Measurements from ENCODE around the gene MEGF6. TPM values are rescaled to one million over a fixed set of nuclear protein-coding genes. Genes with fewer than 3 reads are reported as not detected.

Gene MEGF6
- total RNA-seq, 4 donors from 2014 or later: 4.1 to 27.1 (median 11.4) TPM

GRCh38 chr1:3509721-3510120 lies 101.6 kb downstream of the MEGF6 start:
- no peaks in the 10 kb centered on the region for H3K36me3 ChIP-seq
- intact Hi-C loops (cut with DNase I; ENCODE audit: low total_unique reads) (no loop called here), in situ Hi-C loops (cut with MboI; ENCODE audit: low pct_ligation_motif_present in 1 of 4, low pct_unique_long_range_greater_than_20kb in 1 of 4, low sequenced_read_pairs in 3 of 4) (no loop called here)
- no peaks in the 10 kb centered on the region for H3K27me3 ChIP-seq
- H3K4me3 ChIP-seq: no peak overlapping the region
- no peaks in the 10 kb centered on the region for H3K4me1 ChIP-seq
- no peak for DNase-seq
- WGBS, 2 donors (ENCODE audit: low coverage in 1 of 2): 91% methylated on average over 21 of the region's 21 CpGs; no CpG with 5 or more reads in 1 of the 2 donors
- H3K27ac ChIP-seq: no peak overlapping the region
- no peaks in the 10 kb centered on the region for H3K9me3 ChIP-seq
- TF ChIP-seq CTCF (IDR thresholded peaks at IDR 0.05) (no peak), POLR2AphosphoS5 (IDR thresholded peaks at IDR 0.05) (no peak), POLR2A (IDR thresholded peaks at IDR 0.05) (no peak), EP300 (IDR thresholded peaks at IDR 0.05; ENCODE audit: low read depth) (no peak)

GRCh38 chr1:3508757-3509415 lies 102.4 kb downstream of the MEGF6 start:
- H3K4me3 ChIP-seq: no peak overlapping the region
- no peak for DNase-seq
- H3K27me3 ChIP-seq: no peaks in the 10 kb centered on the region
- in situ Hi-C loops (cut with MboI; ENCODE audit: low pct_ligation_motif_present in 1 of 4, low pct_unique_long_range_greater_than_20kb in 1 of 4, low sequenced_read_pairs in 3 of 4): no loop called here
- H3K36me3 ChIP-seq: no peaks in the 10 kb centered on the region
- no peak for TF ChIP-seq POLR2AphosphoS5 (IDR thresholded peaks at IDR 0.05)
- no peak for TF ChIP-seq POLR2A (IDR thresholded peaks at IDR 0.05)
- TF ChIP-seq EP300 (IDR thresholded peaks at IDR 0.05; ENCODE audit: low read depth): no peak
- TF ChIP-seq CTCF (IDR thresholded peaks at IDR 0.05): no peak
- H3K4me1 ChIP-seq: no peaks in the 10 kb centered on the region
- H3K9me3 ChIP-seq: no peaks in the 10 kb centered on the region
- no peak overlapping the region for H3K27ac ChIP-seq
- WGBS, 2 donors (ENCODE audit: low coverage in 1 of 2): 96% methylated on average over 32 of the region's 33 CpGs; no CpG with 5 or more reads in 1 of the 2 donors
- intact Hi-C loops (cut with DNase I; ENCODE audit: low total_unique reads): no loop called here

DNA sequence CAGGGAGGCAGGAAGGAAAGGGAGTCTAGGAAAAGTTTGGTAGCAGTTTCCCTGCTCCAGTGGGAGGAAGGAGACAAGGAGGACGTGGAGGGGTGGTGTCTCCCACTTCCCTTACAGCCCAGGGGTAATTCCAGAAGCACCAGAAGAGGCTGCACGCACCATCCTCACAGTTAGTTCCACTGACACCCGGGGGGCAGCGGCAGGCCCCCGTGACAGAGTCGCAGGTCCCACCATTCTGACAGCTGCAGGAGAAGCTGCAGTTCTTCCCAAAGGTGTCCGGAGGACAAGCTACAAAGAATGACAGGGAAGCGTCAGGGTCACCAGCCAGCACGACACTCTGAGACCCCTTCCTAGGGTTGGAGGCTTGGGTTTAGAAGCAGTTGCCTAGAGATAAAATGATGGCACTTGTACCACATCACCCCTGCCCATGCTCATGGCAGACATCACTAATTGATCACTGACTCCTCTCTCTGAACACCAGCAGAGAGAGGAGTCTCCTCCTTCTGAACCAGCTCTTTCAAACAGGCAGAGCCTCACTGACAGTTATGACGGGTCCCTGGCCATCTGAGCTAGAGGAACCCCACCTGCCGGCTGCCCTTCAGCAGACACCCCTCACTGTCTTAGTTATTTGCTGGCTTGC lies 103.6 kb downstream of the MEGF6 start:
- no peak overlapping the region for H3K4me3 ChIP-seq
- no peaks in the 10 kb centered on the region for H3K27me3 ChIP-seq
- in situ Hi-C loops (cut with MboI; ENCODE audit: low pct_ligation_motif_present in 1 of 4, low pct_unique_long_range_greater_than_20kb in 1 of 4, low sequenced_read_pairs in 3 of 4): no loop called here
- intact Hi-C loops (cut with DNase I; ENCODE audit: low total_unique reads): no loop called here
- H3K36me3 ChIP-seq: no peaks in the 10 kb centered on the region
- H3K4me1 ChIP-seq: no peaks in the 10 kb centered on the region
- H3K27ac ChIP-seq: no peak overlapping the region
- H3K9me3 ChIP-seq: no peaks in the 10 kb centered on the region
- TF ChIP-seq POLR2A (IDR thresholded peaks at IDR 0.05): no peak
- TF ChIP-seq POLR2AphosphoS5 (IDR thresholded peaks at IDR 0.05): no peak
- no peak for TF ChIP-seq EP300 (IDR thresholded peaks at IDR 0.05; ENCODE audit: low read depth)
- no peak for TF ChIP-seq CTCF (IDR thresholded peaks at IDR 0.05)
- DNase-seq: no peak
- WGBS, 2 donors (ENCODE audit: low coverage in 1 of 2): 68 to 79% methylated on average over 2 to 11 of the region's 11 CpGs

DNA sequence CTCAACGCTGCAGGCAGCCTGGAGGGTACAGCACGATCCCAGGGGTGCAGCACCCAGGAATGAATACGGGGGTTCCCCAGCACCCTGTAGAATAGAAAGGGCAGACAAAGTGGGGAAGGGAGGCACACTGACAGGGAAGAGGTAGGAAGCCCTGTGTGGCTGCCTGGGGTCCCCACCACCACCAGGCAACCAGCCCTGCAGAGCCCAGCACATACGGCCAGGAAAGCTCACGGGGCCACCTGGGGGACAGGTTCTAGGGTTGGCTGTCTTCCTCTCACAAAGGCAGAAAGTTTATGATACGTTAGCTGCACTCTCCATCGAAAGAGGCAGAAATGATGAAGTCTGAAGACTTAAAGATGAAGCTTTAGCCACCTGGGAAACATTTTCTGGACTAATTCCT lies 104.4 kb downstream of the MEGF6 start:
- intact Hi-C loops (cut with DNase I; ENCODE audit: low total_unique reads): no loop called here

More for the DNA sequence above, 104.4 kb downstream of the MEGF6 start:
- Histone ChIP-seq H3K27me3 (no peaks in the 10 kb centered on the region), H3K36me3 (no peaks in the 10 kb centered on the region), H3K9me3 (no peaks in the 10 kb centered on the region), H3K4me3 (no peak overlapping the region), H3K4me1 (no peaks in the 10 kb centered on the region), H3K27ac (no peak overlapping the region)
- no peak for TF ChIP-seq POLR2A (IDR thresholded peaks at IDR 0.05)
- 72 to 84% methylated on average over 4 to 7 of the region's 7 CpGs for WGBS, 2 donors (ENCODE audit: low coverage in 1 of 2)
- in situ Hi-C loops (cut with MboI; ENCODE audit: low pct_ligation_motif_present in 1 of 4, low pct_unique_long_range_greater_than_20kb in 1 of 4, low sequenced_read_pairs in 3 of 4): no loop called here
- no peak for DNase-seq
